NT2/D1 (cell line): ENCODE data around the gene HORMAD2.

ENCODE experiments used
- YY1 ChIP-seq: IDR thresholded peaks from 2 replicates; pipeline ENCODE4 v1.6.1; 2011; ENCODE audit not compliant: insufficient read length, insufficient read depth
- ZNF274 ChIP-seq: IDR thresholded peaks from 2 replicates; pipeline ENCODE4 v1.6.1; 2011; ENCODE audit warnings: mild to moderate bottlenecking, low read depth, low read length

DNA sequence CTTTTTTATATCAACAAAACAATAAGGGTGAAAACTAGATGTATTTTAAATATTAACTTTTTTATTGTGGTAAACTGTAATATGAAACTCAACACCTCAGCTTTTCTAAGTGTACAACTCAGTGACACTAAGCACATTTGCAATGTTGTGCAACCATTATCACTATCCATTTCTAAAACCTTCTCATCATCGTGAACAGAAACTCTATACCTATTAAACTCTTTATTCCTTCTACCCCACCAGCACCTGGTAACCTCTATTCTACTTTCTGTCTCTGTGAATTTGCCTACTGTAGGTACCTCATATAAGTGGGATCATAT lies 9.4 kb downstream of the HORMAD2 start:
- no peak for TF ChIP-seq YY1
- TF ChIP-seq ZNF274: no peak
